Activated CD4-positive, alpha-beta memory T cell treated with anti-CD3 and anti-CD28 coated beads for 36 hours (primary cell): ENCODE measurements around the gene TSPAN12. TPM values are rescaled to one million over a fixed set of nuclear protein-coding genes. Genes with fewer than 3 reads are reported as not detected.
"Not testable (repeated sequence)": the region's sequence is repeated elsewhere in the genome, so short reads cannot be mapped to it uniquely, and the experiment has no call there.

Experiments
- CTCF ChIA-PET: fragments of 350-600 bp; sonication (Branson Sonifier 250); formaldehyde crosslinking; loops from one replicate; lab custom pipeline; 2021; ENCODE audit warnings: antibody characterized with exemption, inconsistent platforms; lab: Charles Lee
- POLR2A ChIA-PET: fragments of 350-600 bp; sonication (Branson Sonifier 250); formaldehyde crosslinking; loops from one replicate; lab custom pipeline; 2021; ENCODE audit warnings: antibody characterized with exemption; lab: Charles Lee
- DNase-seq: peaks from one replicate; pipeline ENCODE4 v3.0.0-alpha.2; 2020
- H3K27ac Mint-ChIP-seq: one replicate; pipeline ENCODE4 v1.8.0; 2021; ENCODE audit warnings: mixed read lengths
- H3K27me3 Mint-ChIP-seq: one replicate; pipeline ENCODE4 v1.8.0; 2021; ENCODE audit warnings: mixed read lengths
- H3K36me3 Mint-ChIP-seq: one replicate; pipeline ENCODE4 v1.8.0; 2021; ENCODE audit warnings: mixed read lengths
- H3K4me1 Mint-ChIP-seq: one replicate; pipeline ENCODE4 v1.8.0; 2021; ENCODE audit warnings: low read depth, mixed read lengths
- H3K4me3 Mint-ChIP-seq: one replicate; pipeline ENCODE4 v1.8.0; 2021; ENCODE audit warnings: mild to moderate bottlenecking, mixed read lengths
- H3K9me3 Mint-ChIP-seq: one replicate; pipeline ENCODE4 v1.8.0; 2021; ENCODE audit warnings: mixed read lengths
- intact Hi-C: fragments of 100-400 bp; cut with micrococcal nuclease; formaldehyde crosslinking; loops from one replicate; pipeline ENCODE4 v1.15.1; 2023
- total RNA-seq, 2 experiments: library from RNA; stranded (reverse); gene quantifications; one replicate each; pipeline ENCODE4 v1.2.3, GENCODE V29; 2021

Gene TSPAN12, protein sequence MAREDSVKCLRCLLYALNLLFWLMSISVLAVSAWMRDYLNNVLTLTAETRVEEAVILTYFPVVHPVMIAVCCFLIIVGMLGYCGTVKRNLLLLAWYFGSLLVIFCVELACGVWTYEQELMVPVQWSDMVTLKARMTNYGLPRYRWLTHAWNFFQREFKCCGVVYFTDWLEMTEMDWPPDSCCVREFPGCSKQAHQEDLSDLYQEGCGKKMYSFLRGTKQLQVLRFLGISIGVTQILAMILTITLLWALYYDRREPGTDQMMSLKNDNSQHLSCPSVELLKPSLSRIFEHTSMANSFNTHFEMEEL
- not detected for total RNA-seq

DNA sequence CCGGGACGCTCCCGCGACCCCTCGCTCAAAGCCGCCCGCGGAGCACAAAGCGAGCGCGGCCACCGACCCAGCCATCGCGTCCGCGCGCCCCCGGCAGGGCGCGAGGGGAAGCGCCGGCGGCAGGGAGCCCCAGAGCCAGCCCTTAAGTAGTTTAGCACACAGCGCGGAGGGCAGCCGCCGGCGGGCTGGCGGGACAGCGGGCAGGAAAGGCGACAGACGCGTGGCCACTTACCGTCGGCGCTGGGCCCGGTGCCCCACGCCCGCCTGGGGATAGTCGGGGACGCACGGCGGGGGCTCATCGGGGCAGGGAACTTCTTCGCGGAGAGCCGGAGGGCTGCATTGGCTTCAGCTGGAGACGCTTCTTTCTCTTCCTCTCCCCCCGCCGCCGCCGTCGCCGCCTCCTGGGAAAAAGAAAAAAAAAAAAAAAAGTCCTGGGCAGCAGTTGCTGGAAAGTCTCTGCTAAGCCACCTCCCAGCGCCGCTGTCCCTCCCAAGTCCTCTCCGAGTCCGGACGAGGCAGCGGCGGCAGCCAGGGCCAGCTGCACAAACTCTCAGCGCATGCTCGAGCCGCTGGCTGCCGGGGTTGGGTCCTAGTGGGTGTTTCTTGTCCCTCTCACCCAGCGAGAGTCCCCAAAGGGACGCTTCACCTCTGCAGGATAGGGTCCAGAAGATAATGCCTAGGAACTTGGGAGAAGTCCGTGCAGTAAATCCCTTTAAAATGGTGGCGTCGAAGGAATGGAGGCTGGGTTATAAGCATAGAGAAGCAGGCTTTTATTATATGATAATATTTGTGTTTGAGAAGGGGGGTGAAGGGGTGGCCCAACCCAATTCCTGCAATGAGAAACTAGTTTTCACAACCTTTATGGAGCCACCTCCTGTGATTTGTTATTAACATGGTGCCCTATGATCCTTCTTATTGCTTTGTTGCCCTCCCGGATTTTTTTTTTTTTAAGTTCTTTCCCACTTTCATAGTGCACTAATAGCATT is at the start of gene TSPAN12:
Gene TSPAN12, minus strand, starts transcription at position 557 of the 986 bp plus-strand sequence. CDS start 1,381 bp downstream, outside the sequence.
- intact Hi-C loops = loop anchor here (2.0 kb wide), 1 partner anchor 53 kb away; no protein-coding TSS in a partner anchor

GRCh38 chr7:120898715-120899499 is 41.0 kb upstream of the TSPAN12 start:
- H3K4me3 Mint-ChIP-seq = no peak overlapping the region
- CTCF ChIA-PET = no interaction called here
- intact Hi-C loops = no loop called here
- no peak overlapping the region for H3K27ac Mint-ChIP-seq
- H3K9me3 Mint-ChIP-seq = peaks cover 12% of the 10 kb centered on the region
- no peaks in the 10 kb centered on the region for H3K4me1 Mint-ChIP-seq
- DNase-seq = no peak
- peaks cover 6% of the 10 kb centered on the region for H3K27me3 Mint-ChIP-seq
- H3K36me3 Mint-ChIP-seq = no peaks in the 10 kb centered on the region
- POLR2A ChIA-PET = no interaction called here

More for the DNA sequence above, at the start of gene TSPAN12:
- Mint-ChIP-seq H3K27ac (no peak within 1 kb of the TSS), H3K27me3 (peaks cover 54% of the 10 kb centered on the region), H3K36me3 (no peaks in the 10 kb centered on the region), H3K4me1 (peaks cover 9% of the 10 kb centered on the region), H3K4me3 (peak within 1 kb of the TSS; percentile 70), H3K9me3 (no peaks in the 10 kb centered on the region)
- peak; percentile 62 for DNase-seq
- POLR2A ChIA-PET = no interaction called here
- CTCF ChIA-PET = interaction anchor here (1.4 kb wide), 1 partner anchor 66 kb away, joined by 3 read pairs; no protein-coding TSS in a partner anchor

DNA sequence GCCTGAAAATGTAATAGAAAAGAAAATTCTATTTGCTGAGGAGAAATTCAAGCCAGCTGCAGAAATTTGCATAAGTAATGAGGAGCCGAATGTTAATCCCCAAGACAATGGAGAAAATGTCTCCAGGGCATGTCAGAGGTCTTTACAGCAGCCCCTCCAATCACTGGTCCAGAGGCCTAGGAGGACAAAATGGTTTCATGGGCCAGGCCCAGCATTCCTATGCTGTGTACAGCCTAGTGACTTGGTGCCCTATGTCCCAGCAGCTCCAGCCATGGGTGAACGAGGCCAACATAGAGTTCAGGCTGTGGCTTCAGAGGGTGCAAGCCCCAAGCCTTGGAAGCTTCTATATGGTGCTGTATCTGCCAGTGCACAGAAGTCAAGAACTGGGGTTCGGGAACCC is 37.3 kb upstream of the TSPAN12 start:
- H3K27me3 Mint-ChIP-seq, intact Hi-C loops, CTCF ChIA-PET, POLR2A ChIA-PET, H3K4me1 Mint-ChIP-seq, H3K4me3 Mint-ChIP-seq, H3K36me3 Mint-ChIP-seq, H3K27ac Mint-ChIP-seq, DNase-seq: not testable (repeated sequence)
- peaks cover 21% of the 10 kb centered on the region for H3K9me3 Mint-ChIP-seq

DNA sequence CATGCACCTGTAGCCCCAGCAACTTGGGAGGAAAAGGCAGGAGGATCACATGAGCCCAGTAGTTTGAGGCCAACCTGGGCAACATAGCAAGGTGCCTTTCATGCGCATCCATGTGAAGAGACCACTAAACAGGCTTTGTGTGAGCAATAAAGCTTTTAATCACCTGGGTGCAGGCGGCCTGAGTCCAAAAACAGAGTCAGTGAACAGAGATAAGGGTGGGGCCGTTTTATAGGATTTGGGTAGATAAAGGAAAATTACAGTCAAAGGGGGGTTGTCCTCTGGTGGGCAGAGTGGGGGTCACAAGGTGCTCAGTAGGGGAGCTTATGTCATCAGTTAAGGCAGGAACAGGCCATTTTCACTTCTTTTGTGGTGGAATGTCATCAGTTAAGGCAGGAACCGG is 27.7 kb upstream of the TSPAN12 start:
- POLR2A ChIA-PET, intact Hi-C loops, CTCF ChIA-PET, H3K9me3 Mint-ChIP-seq, H3K4me1 Mint-ChIP-seq, H3K4me3 Mint-ChIP-seq, H3K27ac Mint-ChIP-seq, DNase-seq, H3K36me3 Mint-ChIP-seq, H3K27me3 Mint-ChIP-seq: not testable (repeated sequence)

DNA sequence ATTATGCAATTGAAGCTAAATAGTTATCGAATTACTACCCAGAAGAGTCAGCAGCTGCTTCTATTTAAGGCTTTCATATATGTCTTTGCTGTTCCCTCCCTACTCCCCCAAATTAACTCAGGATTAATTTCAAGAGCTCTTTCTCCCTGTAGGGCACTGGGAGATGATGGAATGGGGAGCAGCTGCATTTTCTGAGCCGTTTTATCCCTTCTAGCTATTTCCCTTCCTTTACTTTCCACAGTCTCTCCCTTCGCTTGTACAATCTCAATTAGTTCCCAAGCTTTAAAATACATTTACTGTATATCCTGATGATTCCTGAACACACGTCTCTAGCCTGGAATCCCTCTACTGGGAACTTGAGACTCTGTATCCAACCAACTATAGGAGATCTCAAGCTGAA is 19.8 kb upstream of the TSPAN12 start:
- H3K36me3 Mint-ChIP-seq = no peaks in the 10 kb centered on the region

GRCh38 chr7:120876922-120877321 is 19.0 kb upstream of the TSPAN12 start:
- peaks cover 11% of the 10 kb centered on the region for H3K27me3 Mint-ChIP-seq
- no peak overlapping the region for H3K27ac Mint-ChIP-seq
- H3K9me3 Mint-ChIP-seq = no peaks in the 10 kb centered on the region
- no peaks in the 10 kb centered on the region for H3K4me1 Mint-ChIP-seq
- ChIA-PET POLR2A (no interaction called here), CTCF (no interaction called here)
- intact Hi-C loops = no loop called here
- no peak for DNase-seq
- no peaks in the 10 kb centered on the region for H3K36me3 Mint-ChIP-seq
- H3K4me3 Mint-ChIP-seq = no peak overlapping the region

More for the DNA sequence above, 19.8 kb upstream of the TSPAN12 start:
- peaks cover 7% of the 10 kb centered on the region for H3K27me3 Mint-ChIP-seq
- H3K4me3 Mint-ChIP-seq = no peak overlapping the region
- H3K9me3 Mint-ChIP-seq = no peaks in the 10 kb centered on the region
- intact Hi-C loops = no loop called here
- CTCF ChIA-PET = no interaction called here
- no peak for DNase-seq
- no peaks in the 10 kb centered on the region for H3K4me1 Mint-ChIP-seq
- POLR2A ChIA-PET = no interaction called here
- no peak overlapping the region for H3K27ac Mint-ChIP-seq

GRCh38 chr7:120874722-120875121 is 16.8 kb upstream of the TSPAN12 start:
- Mint-ChIP-seq H3K27ac (no peak overlapping the region), H3K27me3 (peaks cover 11% of the 10 kb centered on the region), H3K4me3 (no peak overlapping the region), H3K36me3 (no peaks in the 10 kb centered on the region), H3K4me1 (no peaks in the 10 kb centered on the region), H3K9me3 (no peaks in the 10 kb centered on the region)
- DNase-seq = no peak
- ChIA-PET POLR2A (no interaction called here), CTCF (no interaction called here)
- intact Hi-C loops = no loop called here

DNA sequence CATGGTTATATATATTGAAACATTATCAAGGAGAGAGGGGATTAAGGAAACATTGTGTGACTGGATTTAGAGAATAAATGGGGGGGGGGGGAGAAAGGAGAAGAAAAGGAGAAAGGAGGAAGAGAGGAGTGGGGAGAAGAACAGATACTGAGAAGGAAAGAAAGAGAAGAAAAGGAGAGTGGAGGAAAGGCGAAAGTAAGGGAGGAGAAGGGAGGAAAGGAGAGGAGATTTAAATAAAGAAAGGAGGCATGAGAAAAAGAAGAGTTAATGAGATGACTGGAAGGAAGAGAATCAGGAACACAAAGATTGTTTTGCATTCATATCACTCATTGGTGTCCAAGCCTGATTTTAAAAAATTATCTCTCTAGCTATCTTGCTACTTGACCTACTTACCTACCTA is 16.1 kb upstream of the TSPAN12 start:
- no peaks in the 10 kb centered on the region for H3K9me3 Mint-ChIP-seq
- H3K4me1 Mint-ChIP-seq = no peaks in the 10 kb centered on the region
- no peak overlapping the region for H3K4me3 Mint-ChIP-seq
- POLR2A ChIA-PET = no interaction called here
- no peak overlapping the region for H3K27ac Mint-ChIP-seq
- no peaks in the 10 kb centered on the region for H3K36me3 Mint-ChIP-seq
- H3K27me3 Mint-ChIP-seq = peaks cover 11% of the 10 kb centered on the region
- CTCF ChIA-PET = no interaction called here
- DNase-seq = no peak
- intact Hi-C loops = no loop called here

DNA sequence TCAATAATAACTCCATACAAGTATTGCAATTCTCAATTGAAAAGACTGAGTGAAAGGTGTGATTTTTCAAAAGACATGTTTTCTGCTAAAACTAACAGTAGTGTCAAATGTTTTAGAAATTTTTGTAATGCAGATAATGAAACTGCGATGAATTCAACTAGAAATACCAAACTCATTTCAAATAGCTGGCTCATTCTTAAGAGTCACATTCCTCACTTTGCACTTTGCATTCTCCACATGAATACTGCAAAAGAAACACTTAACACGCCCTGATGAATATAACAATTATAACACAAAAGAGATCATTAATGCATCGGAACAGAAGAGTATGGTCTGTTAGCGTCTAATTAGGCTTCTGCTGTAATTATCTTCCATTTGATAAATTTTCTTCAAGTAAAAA is 15.5 kb upstream of the TSPAN12 start:
- Mint-ChIP-seq H3K27me3 (peaks cover 11% of the 10 kb centered on the region), H3K4me3 (no peak overlapping the region), H3K27ac (no peak overlapping the region), H3K9me3 (no peaks in the 10 kb centered on the region), H3K36me3 (no peaks in the 10 kb centered on the region), H3K4me1 (no peaks in the 10 kb centered on the region)
- intact Hi-C loops = no loop called here
- ChIA-PET CTCF (no interaction called here), POLR2A (no interaction called here)
- no peak for DNase-seq

- no peaks in the 10 kb centered on the region for H3K9me3 Mint-ChIP-seq
- H3K27me3 Mint-ChIP-seq = peaks cover 13% of the 10 kb centered on the region
- no peak overlapping the region for H3K27ac Mint-ChIP-seq
- POLR2A ChIA-PET = no interaction called here
- H3K4me3 Mint-ChIP-seq = no peak overlapping the region
- CTCF ChIA-PET = no interaction called here
- H3K4me1 Mint-ChIP-seq = no peaks in the 10 kb centered on the region
- H3K36me3 Mint-ChIP-seq = no peaks in the 10 kb centered on the region
- DNase-seq = no peak
- intact Hi-C loops = no loop called here
These were observed 11.8 kb upstream of the TSPAN12 start for GRCh38 chr7:120869700-120870099.

DNA sequence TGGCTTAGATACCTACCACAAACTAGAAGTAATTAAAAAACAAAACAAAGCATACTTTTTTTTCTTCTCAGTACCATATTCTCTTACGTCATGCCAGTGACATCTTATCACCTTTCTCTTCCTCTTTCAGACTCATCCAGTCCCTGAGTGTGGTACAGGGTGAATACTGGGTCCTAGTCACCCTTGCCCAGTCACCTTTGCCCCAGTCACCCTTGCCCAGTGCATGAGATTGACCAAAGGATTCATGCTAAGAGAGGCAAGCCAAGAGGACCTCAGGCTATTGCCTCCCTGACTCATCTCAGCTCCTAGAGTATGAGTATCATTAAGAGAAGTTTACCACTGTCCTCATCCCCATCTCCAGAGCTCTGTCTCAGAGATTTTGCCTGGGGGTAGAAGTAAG is 10.0 kb upstream of the TSPAN12 start:
- Mint-ChIP-seq H3K27ac (no peak overlapping the region), H3K4me3 (no peak overlapping the region), H3K4me1 (no peaks in the 10 kb centered on the region), H3K27me3 (peaks cover 21% of the 10 kb centered on the region), H3K36me3 (no peaks in the 10 kb centered on the region), H3K9me3 (no peaks in the 10 kb centered on the region)
- intact Hi-C loops = no loop called here
- DNase-seq = no peak
- CTCF ChIA-PET = no interaction called here
- POLR2A ChIA-PET = no interaction called here
